ENCODE measurements around the gene GJB1. TPM values are rescaled to one million over a fixed set of nuclear protein-coding genes. Genes with fewer than 3 reads are reported as not detected.
"Not testable (repeated sequence)": the region's sequence is repeated elsewhere in the genome, so short reads cannot be mapped to it uniquely, and the experiment has no call there.

The GJB1 gene
- total RNA-seq, 1 experiment from 2014 or later: not detected

DNA sequence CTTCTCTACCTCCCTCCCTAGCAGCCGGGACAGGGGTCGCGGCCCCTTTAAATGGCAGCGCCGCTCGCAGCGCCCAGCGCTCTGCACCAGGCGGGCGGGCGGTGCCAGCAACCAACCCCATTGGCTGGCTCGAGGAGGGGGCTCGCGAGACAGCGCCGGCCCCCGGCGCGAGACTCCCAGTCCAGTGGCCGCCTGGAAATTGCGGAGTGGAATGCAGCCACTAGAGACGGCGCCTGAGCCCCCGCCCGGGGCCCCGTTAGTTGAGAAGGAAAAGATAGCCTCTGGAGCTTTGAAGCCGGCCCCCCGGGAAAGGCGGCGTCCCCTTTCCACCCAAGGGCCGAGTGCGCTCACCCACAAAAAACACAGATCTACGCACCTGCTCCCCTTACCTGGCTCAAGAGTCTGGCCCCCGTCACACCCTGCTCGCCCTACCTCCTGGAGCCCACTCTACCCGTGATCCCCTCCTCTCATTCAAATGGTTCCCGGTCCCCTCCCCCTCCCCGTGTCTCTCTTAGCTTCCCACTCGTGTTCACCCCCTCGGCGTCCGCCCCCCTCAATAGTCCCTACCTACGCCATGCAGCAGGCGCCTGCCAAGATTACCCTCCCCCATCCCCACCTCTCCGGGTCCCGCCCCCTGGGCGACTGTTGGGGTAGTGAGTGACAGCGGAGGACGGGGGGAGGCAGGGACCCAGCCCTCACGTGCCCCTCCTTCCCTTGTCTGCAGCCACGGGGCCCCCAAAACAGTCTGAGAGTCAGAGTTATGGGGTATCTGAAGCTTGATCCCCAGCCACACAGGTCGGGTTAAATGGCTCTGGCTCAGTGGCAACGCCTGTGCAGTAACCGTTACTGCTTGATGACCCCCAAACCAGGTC lies 31.3 kb downstream of the GJB1 start, which contains the start of gene ZMYM3:
Gene ZMYM3 (minus strand): TSS at position 49 of the 872 bp plus-strand sequence. CDS start 885 bp downstream, outside the sequence.
- DNase-seq (ENCODE audit: low read depth): peak; percentile 93

DNA sequence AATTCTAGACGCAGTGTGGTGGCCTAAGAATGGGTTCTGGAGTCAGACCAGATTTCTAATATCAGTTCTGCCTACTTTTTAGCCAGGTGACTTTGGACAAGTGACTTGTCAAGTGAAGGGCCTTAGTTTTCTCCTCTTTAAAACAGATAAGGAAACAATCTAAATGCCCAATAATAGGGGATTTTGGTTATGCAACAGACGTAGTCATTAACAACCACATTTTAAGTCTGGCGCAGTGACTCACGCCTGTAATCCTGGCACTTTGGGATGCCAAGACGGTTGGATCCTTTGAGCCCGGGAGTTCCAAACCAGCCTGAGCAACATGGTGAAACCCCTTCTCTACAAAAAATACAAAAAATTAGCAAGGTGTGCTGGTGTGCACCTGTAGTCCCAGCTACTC lies 33.0 kb downstream of the GJB1 start:
- DNase-seq (ENCODE audit: low read depth): peak; percentile 20

DNA sequence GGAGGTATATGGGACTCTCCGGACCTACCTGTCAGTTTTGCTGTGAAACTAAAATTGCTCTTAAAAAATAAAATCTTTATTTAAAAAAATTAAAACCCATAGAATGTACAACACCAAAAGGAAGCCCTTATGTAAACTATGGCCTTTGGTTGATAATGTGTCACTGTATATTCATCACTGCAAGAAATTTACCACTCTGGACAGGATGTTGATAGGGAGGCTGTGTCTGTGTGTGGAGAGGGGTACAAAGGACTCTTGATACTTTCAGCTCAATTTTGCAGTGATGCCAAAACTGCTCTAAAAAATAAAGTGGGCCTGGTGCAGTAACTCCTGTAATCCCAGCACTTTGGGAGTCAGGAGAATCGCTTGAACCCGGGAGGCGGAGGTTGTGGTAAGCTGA lies 33.8 kb downstream of the GJB1 start:
- DNase-seq (ENCODE audit: low read depth): no peak

DNA sequence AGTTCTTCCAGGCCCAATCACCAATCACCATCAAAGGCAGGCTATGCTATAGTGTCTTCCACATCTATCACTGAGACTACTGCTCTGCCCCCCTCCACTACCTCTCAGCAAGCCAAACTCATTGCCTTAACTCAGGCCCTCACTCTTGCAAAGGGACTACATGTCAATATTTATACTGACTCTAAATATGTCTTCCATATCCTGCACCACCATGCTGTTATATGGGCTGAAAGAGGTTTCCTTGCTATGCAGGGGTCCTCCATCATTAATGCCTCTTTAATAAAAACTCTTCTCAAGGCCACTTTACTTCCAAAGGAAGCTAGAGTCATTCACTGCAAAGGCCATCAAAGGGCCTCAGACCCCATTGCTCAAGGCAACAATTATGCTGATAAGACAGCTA lies 45.6 kb downstream of the GJB1 start:
- DNase-seq (ENCODE audit: low read depth): not testable (repeated sequence)

DNA sequence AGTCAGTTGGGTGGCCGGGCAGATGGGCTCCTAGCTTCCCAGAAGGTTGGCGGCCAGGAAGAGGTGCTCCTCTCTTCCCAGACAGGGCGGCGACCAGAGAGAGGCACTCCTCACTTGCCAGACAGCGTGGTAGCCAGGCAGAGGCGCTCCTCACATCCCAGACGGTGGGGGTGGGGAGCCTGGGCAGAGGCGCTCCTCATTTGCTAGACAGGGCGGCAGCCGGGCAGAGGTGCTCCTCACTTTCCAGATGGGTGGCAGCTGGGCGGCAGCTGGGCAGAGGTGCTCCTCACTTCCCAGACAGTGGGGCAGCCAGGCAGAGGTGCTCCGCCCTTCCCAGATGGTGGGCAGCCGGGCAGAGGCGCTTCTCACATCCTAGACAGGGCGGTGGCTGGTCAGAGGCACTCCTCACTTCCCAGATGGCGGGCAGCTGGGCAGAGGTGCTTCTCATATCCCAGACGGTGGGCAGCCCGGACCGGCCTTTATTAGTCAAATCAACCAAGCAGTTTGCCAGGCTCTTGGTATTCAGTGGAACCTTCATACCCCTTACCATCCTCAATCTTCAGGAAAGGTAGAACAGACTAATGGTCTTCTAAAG lies 46.9 kb downstream of the GJB1 start:
- no peak for DNase-seq (ENCODE audit: low read depth)

DNA sequence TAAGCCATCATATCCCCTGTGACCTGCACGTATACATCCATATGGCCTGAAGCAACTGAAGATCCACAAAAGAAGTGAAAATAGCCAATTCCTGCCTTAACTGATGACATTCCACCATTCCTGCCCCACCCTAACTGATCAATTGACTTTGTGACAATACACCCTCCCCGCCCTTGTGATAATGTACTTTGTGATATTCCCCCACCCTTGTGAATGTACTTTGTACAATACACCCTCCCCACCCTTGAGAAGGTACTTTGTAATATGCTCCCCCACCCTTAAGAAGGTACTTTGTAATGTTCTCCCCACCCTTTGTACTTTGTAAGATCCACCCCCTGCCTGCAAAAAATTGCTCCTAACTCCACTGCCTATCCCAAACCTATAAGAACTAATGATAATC lies 49.3 kb downstream of the GJB1 start:
- not testable (repeated sequence) for DNase-seq (ENCODE audit: low read depth)

Other genes with a start within 250 kb of the GJB1 start
- gene SNX12, start 154.9 kb upstream of the GJB1 start, total RNA-seq (2014; rRNA removed; shearing (Covaris generic)): 93.5 and 100 TPM in 2 replicates
- gene FOXO4, start 127.4 kb upstream of the GJB1 start, total RNA-seq (2014; rRNA removed; shearing (Covaris generic)): 4.2 and 5.2 TPM in 2 replicates
- not detected in 2 replicates for gene CXorf65, start 116.5 kb upstream of the GJB1 start, total RNA-seq (2014; rRNA removed; shearing (Covaris generic))
- 2.8 and 5.3 TPM in 2 replicates for gene IL2RG, start 111.6 kb upstream of the GJB1 start, total RNA-seq (2014; rRNA removed; shearing (Covaris generic))
- gene MED12, start 104.6 kb upstream of the GJB1 start, total RNA-seq (2014; rRNA removed; shearing (Covaris generic)): 19.6 and 42.5 TPM in 2 replicates
- gene NLGN3, start 78.4 kb upstream of the GJB1 start, total RNA-seq (2014; rRNA removed; shearing (Covaris generic)): 0.10 and 0.15 TPM in 2 replicates
- 34.0 and 64.0 TPM in 2 replicates for gene ZMYM3, start 30.9 kb downstream of the GJB1 start, total RNA-seq (2014; rRNA removed; shearing (Covaris generic))
- gene NONO, start 60.4 kb downstream of the GJB1 start, total RNA-seq (2014; rRNA removed; shearing (Covaris generic)): 628 and 786 TPM in 2 replicates
- gene ITGB1BP2, start 78.5 kb downstream of the GJB1 start, total RNA-seq (2014; rRNA removed; shearing (Covaris generic)): 2.2 TPM in 1 of 2 replicates, not detected in the other
- gene TAF1, start 143.1 kb downstream of the GJB1 start, total RNA-seq (2014; rRNA removed; shearing (Covaris generic)): 21.8 and 30.9 TPM in 2 replicates

All from M059J (cell line).